ENCODE measurements around the gene PDIA6. TPM values are rescaled to one million over a fixed set of nuclear protein-coding genes. Genes with fewer than 3 reads are reported as not detected.

PDIA6 gene
- total RNA-seq, 1 experiment from 2014 or later, result 149 TPM

DNA sequence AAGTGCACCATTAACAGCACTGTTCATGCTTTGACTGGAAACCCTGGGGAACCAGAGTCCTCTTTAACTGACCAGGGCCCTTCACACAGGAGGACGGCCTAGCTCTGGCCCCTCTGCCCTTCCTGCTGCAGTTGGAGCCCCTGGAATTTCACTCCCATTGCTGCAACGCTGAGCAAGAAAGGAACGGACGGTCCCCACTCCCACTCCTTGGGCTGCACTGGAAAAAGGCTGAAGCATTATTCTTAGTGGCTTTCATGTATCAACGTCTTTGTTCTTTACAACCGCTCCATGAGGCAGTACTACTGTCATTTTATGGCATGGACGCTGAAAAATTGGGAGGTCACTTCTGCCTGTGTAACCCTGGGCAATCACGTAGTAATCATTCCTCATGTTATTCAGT lies 9.9 kb downstream of the PDIA6 start:
- Histone ChIP-seq H3K4me2 (ENCODE audit: low read length) (no peak overlapping the region), H3K9me2 (ENCODE audit: insufficient read depth) (no peaks in the 10 kb centered on the region), H3K27me3 (ENCODE audit: insufficient read depth, low read length) (no peaks in the 10 kb centered on the region), H3K79me2 (ENCODE audit: insufficient read depth, low read length) (peaks cover 83% of the 10 kb centered on the region), H4K20me1 (ENCODE audit: insufficient read depth) (peaks cover 18% of the 10 kb centered on the region; the same call in 1 of the 2 replicates), H2AFZ (ENCODE audit: low read depth, low read length, poor library complexity, severe bottlenecking) (no peak overlapping the region), H3K9me3 (ENCODE audit: control insufficient read depth in 1 of 2, insufficient read depth in 1 of 2, low read depth in 1 of 2, low read length in 2 of 2) (no peaks in the 10 kb centered on the region), H3K9ac (ENCODE audit: low read length) (no peak overlapping the region), H3K36me3 (ENCODE audit: control insufficient read depth in 1 of 2, insufficient read depth in 2 of 2, low read length in 2 of 2) (peaks cover 16 to 24% of the 10 kb centered on the region in 2 experiments), H3K4me1 (ENCODE audit: control insufficient read depth in 1 of 2, insufficient read depth in 2 of 2, low read length in 2 of 2) (no peaks in the 10 kb centered on the region), H3K4me3 (replicated peaks in 1 of 2; ENCODE audit: low read depth in 1 of 2, low read length in 2 of 2) (no peak overlapping the region), H3K27ac (ENCODE audit: low read depth, low read length) (no peak overlapping the region)
- BruUV-seq (replicated peaks), result no TSS peak
- DNase-seq (ENCODE audit: low read depth, low spot score) (no peak), ATAC-seq (no peak)
- ChIA-PET CTCF (no interaction called here), POLR2A (no interaction called here), RAD21 (ENCODE audit: low non-redundant PET in 1 of 2, low total read pairs in 2 of 2, uncharacterized antibody in 2 of 2, unreplicated experiment in 2 of 2) (no interaction called here)
- intact Hi-C loops (cut with micrococcal nuclease), result no loop called here
- TF ChIP-seq YY1 (IDR thresholded peaks at IDR 0.05; ENCODE audit: extremely low read depth, insufficient replicate concordance, low read depth, low read length), result no peak
- TF ChIP-seq, protein P1, sequence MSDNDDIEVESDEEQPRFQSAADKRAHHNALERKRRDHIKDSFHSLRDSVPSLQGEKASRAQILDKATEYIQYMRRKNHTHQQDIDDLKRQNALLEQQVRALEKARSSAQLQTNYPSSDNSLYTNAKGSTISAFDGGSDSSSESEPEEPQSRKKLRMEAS (IDR thresholded peaks at IDR 0.05), result no peak
- no peak for TF ChIP-seq TCF7L2 (IDR thresholded peaks at IDR 0.05; ENCODE audit: borderline replicate concordance, extremely low read depth, insufficient read depth, insufficient read length)
- no peak for TF ChIP-seq EZH2 (IDR thresholded peaks at IDR 0.05)
- no peak for TF ChIP-seq POLR2A (IDR thresholded peaks at IDR 0.05; ENCODE audit: borderline replicate concordance, extremely low read depth, insufficient read depth, insufficient read length)
- TF ChIP-seq, protein P2, sequence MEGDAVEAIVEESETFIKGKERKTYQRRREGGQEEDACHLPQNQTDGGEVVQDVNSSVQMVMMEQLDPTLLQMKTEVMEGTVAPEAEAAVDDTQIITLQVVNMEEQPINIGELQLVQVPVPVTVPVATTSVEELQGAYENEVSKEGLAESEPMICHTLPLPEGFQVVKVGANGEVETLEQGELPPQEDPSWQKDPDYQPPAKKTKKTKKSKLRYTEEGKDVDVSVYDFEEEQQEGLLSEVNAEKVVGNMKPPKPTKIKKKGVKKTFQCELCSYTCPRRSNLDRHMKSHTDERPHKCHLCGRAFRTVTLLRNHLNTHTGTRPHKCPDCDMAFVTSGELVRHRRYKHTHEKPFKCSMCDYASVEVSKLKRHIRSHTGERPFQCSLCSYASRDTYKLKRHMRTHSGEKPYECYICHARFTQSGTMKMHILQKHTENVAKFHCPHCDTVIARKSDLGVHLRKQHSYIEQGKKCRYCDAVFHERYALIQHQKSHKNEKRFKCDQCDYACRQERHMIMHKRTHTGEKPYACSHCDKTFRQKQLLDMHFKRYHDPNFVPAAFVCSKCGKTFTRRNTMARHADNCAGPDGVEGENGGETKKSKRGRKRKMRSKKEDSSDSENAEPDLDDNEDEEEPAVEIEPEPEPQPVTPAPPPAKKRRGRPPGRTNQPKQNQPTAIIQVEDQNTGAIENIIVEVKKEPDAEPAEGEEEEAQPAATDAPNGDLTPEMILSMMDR (IDR thresholded peaks at IDR 0.05 in 2 of 3, conservative IDR thresholded peaks at IDR 0.05 in 1 of 3; ENCODE audit: borderline replicate concordance in 1 of 3, insufficient read depth in 1 of 3, low read depth in 2 of 3, low read length in 2 of 3), result no peak
- TF ChIP-seq ZNF274 (IDR thresholded peaks at IDR 0.05; ENCODE audit: low read depth, low read length), result no peak
- TF ChIP-seq CEBPB (IDR thresholded peaks at IDR 0.05; ENCODE audit: low read depth), result no peak
- TF ChIP-seq ELF1 (IDR thresholded peaks at IDR 0.05; ENCODE audit: borderline replicate concordance, low read depth), result no peak
- TF ChIP-seq SRF (IDR thresholded peaks at IDR 0.05; ENCODE audit: low read depth), result no peak
- TF ChIP-seq JUND (IDR thresholded peaks at IDR 0.05), result no peak
